Measurements from ENCODE around the gene ANKRD65. TPM values are rescaled to one million over a fixed set of nuclear protein-coding genes. Genes with fewer than 3 reads are reported as not detected.

The ANKRD65 gene
- total RNA-seq, 1 experiment from 2014 or later, result not detected

DNA sequence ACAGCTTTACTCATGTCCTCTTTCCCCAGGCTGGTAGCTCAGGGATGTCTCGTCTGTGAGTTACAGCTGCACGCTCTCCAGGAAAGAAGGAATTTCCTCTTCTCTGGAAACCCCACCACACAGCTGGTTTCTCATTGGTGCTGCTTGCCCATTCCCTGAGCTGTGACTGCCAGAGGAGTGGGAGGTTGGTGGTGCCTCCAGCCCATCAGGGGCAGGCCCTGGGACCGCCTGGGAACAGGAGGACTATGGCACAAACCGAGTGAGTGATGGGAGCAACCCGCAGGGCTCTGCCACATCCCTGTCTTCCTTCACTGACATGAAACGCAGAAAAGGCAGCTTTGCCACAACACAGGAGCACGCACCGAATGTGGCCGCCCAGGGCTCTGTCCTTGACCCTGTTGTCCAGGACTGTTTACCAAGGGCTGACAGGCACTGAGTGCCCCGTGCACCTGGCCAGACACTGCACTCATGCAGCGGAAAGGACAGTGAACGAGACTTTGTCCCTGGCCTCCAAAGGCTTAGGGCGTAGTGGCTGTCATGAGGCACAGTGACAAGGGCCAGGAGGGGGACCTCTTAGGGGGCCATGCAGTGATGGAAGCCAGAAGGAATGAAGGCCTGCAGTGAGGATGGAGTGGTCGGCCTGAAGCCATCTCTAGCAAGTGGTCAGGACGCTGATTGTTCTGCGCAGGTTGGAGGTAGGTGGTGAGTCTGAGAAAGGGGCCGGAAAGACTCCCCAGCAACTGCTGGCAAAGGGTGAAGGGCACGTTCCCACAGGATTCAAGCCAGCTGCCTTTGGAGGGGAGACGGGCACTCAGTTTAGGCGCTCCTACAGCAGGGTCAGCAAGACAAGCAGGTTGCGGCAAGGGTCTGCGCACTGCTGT, 20.3 kb downstream of the ANKRD65 start:
- Histone ChIP-seq H3K36me3 (ENCODE audit: control insufficient read depth in 1 of 2, insufficient read depth in 2 of 2, low read length in 2 of 2) (peaks cover 22 to 49% of the 10 kb centered on the region in 2 experiments), H4K20me1 (ENCODE audit: insufficient read depth) (peaks cover 5% of the 10 kb centered on the region; the same call in 1 of the 2 replicates), H3K9me3 (ENCODE audit: control insufficient read depth in 1 of 2, insufficient read depth in 1 of 2, low read depth in 1 of 2, low read length in 2 of 2) (no peaks in the 10 kb centered on the region), H3K9me2 (ENCODE audit: insufficient read depth) (no peaks in the 10 kb centered on the region), H2AFZ (ENCODE audit: low read depth, low read length, poor library complexity, severe bottlenecking) (no peak overlapping the region), H3K4me3 (replicated peaks in 1 of 2; ENCODE audit: low read depth in 1 of 2, low read length in 2 of 2) (peak overlapping the region; percentile 96 to 99), H3K9ac (ENCODE audit: low read length) (peak overlapping the region; percentile 97), H3K4me2 (ENCODE audit: low read length) (peak overlapping the region; percentile 98), H3K27me3 (ENCODE audit: insufficient read depth, low read length) (no peaks in the 10 kb centered on the region), H3K27ac (ENCODE audit: low read depth, low read length) (peak overlapping the region; percentile 86), H3K4me1 (ENCODE audit: control insufficient read depth in 1 of 2, insufficient read depth in 2 of 2, low read length in 2 of 2) (peaks cover 14 to 54% of the 10 kb centered on the region in 2 experiments), H3K79me2 (ENCODE audit: insufficient read depth, low read length) (peaks cover 83% of the 10 kb centered on the region)
- RAD21 ChIA-PET (ENCODE audit: low non-redundant PET in 1 of 2, low total read pairs in 2 of 2, uncharacterized antibody in 2 of 2, unreplicated experiment in 2 of 2), result no interaction called here
- DNase-seq (ENCODE audit: low read depth, low spot score), result no peak
- POLR2A ChIA-PET, result interaction anchor here (0.5 to 1.0 kb wide), 2 partner anchors 19 to 32 kb away, joined by 3 read pairs; no protein-coding TSS in a partner anchor
- CTCF ChIA-PET, result interaction anchor here (1.0 kb wide), 1 partner anchor 26 kb away, joined by 4 read pairs; the partner anchor contains the start of gene AURKAIP1
- TF ChIP-seq POLR2A (IDR thresholded peaks at IDR 0.05; ENCODE audit: borderline replicate concordance, extremely low read depth, insufficient read depth, insufficient read length) (peak; percentile 3), TCF7L2 (IDR thresholded peaks at IDR 0.05; ENCODE audit: borderline replicate concordance, extremely low read depth, insufficient read depth, insufficient read length) (no peak)
- intact Hi-C loops (cut with micrococcal nuclease), result no loop called here
- BruUV-seq (replicated peaks), result no TSS peak
- ATAC-seq, result no peak

DNA sequence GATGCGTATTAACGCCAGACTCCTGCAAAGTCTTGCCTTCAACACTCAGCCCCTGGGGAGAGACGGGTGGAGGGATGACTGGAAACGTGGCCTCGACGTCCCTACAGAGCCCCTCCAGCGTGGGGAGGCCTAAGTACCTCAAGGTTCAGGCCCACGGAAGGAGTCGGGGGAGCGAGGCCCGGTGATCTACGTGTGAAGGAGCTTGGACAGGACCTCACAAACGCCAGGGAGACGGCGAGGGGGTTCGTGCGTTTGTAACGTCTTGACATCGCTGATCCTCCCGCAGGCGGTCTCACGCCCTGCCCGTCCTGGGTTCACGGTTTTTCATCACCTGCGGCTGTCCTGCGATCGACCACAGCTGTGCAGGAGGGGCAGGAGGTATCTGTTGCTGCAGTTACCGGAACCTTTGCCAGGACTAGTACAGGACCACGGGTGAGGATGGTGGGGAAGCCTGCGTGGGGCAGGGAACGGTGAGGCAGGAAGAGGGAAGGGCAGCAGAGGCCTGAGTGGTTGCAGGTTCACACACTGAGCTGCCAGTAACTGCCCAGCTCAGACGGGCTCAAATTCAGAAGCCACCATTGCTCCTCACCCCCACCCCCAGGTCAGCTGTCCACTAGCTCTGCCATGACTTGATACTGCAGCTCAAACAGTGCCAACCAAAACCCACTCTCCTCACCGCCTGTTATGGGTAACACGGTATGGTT, 21.1 kb downstream of the ANKRD65 start:
- Histone ChIP-seq H3K9ac (ENCODE audit: low read length) (peak overlapping the region; percentile 97), H3K4me3 (replicated peaks in 1 of 2; ENCODE audit: low read depth in 1 of 2, low read length in 2 of 2) (peak overlapping the region; percentile 96 to 99), H3K36me3 (ENCODE audit: control insufficient read depth in 1 of 2, insufficient read depth in 2 of 2, low read length in 2 of 2) (peaks cover 22 to 48% of the 10 kb centered on the region in 2 experiments; a peak in 3 of 4 replicates), H3K79me2 (ENCODE audit: insufficient read depth, low read length) (peaks cover 83% of the 10 kb centered on the region), H4K20me1 (ENCODE audit: insufficient read depth) (peaks cover 9% of the 10 kb centered on the region; the same call in 1 of the 2 replicates), H3K9me2 (ENCODE audit: insufficient read depth) (no peaks in the 10 kb centered on the region), H3K27ac (ENCODE audit: low read depth, low read length) (peak overlapping the region; percentile 86), H3K27me3 (ENCODE audit: insufficient read depth, low read length) (no peaks in the 10 kb centered on the region), H3K9me3 (ENCODE audit: control insufficient read depth in 1 of 2, insufficient read depth in 1 of 2, low read depth in 1 of 2, low read length in 2 of 2) (no peaks in the 10 kb centered on the region), H3K4me2 (ENCODE audit: low read length) (peak overlapping the region; percentile 98), H2AFZ (ENCODE audit: low read depth, low read length, poor library complexity, severe bottlenecking) (no peak overlapping the region), H3K4me1 (ENCODE audit: control insufficient read depth in 1 of 2, insufficient read depth in 2 of 2, low read length in 2 of 2) (peaks cover 8 to 46% of the 10 kb centered on the region in 2 experiments; a peak in 3 of 4 replicates)
- TSS peak; percentile 69 for BruUV-seq (replicated peaks)
- POLR2A ChIA-PET, result interaction anchor here (1.0 kb wide), 1 partner anchor 33 kb away, joined by 3 read pairs; no protein-coding TSS in a partner anchor
- CTCF ChIA-PET, result interaction anchor here (1.0 to 1.5 kb wide), 2 partner anchors 25 to 105 kb away, joined by 4 read pairs; partner anchors contain the start of gene AURKAIP1
- TF ChIP-seq ZFX (IDR thresholded peaks at IDR 0.05), result peak; percentile 46; the same call in 1 of the 2 replicates
- peak; percentile 51; the same call in 1 of the 2 replicates for TF ChIP-seq POLR2AphosphoS5 (IDR thresholded peaks at IDR 0.05; ENCODE audit: low read depth, low read length)
- TF ChIP-seq, protein P1, sequence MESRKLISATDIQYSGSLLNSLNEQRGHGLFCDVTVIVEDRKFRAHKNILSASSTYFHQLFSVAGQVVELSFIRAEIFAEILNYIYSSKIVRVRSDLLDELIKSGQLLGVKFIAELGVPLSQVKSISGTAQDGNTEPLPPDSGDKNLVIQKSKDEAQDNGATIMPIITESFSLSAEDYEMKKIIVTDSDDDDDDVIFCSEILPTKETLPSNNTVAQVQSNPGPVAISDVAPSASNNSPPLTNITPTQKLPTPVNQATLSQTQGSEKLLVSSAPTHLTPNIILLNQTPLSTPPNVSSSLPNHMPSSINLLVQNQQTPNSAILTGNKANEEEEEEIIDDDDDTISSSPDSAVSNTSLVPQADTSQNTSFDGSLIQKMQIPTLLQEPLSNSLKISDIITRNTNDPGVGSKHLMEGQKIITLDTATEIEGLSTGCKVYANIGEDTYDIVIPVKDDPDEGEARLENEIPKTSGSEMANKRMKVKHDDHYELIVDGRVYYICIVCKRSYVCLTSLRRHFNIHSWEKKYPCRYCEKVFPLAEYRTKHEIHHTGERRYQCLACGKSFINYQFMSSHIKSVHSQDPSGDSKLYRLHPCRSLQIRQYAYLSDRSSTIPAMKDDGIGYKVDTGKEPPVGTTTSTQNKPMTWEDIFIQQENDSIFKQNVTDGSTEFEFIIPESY (IDR thresholded peaks at IDR 0.05; ENCODE audit: extremely low read depth, insufficient replicate concordance, low read length), result no peak
- RAD21 ChIA-PET (ENCODE audit: low non-redundant PET in 1 of 2, low total read pairs in 2 of 2, uncharacterized antibody in 2 of 2, unreplicated experiment in 2 of 2), result no interaction called here
- intact Hi-C loops (cut with micrococcal nuclease), result loop anchor here (1.0 kb wide), 1 partner anchor 56 kb away; no protein-coding TSS in a partner anchor
- peak; percentile 1; the same call in 1 of the 2 replicates for ATAC-seq
- no peak for DNase-seq (ENCODE audit: low read depth, low spot score)
